Stomach (tissue), 9 donors: ENCODE measurements around the gene TPMT. TPM values are rescaled to one million over a fixed set of nuclear protein-coding genes. Genes with fewer than 3 reads are reported as not detected.

Experiments used
- DNase-seq, 2 donors: peaks; one replicate each; pipeline versions ENCODE4 v3.0.0 to v3.0.0-alpha.2; 2013 to 2019
- H3K27ac ChIP-seq, 5 donors: fragments of 200-600 bp in 4 of 5; sonication (generic) in 4 of 5; one replicate each; pipeline ENCODE4 v1.5.1; 2013 to 2019; ENCODE audit warnings: mild to moderate bottlenecking in 1 of 5, moderate library complexity in 1 of 5
- H3K27me3 ChIP-seq, 3 donors: fragments of 200-600 bp; sonication (generic); one replicate each; pipeline ENCODE4 v1.5.1; 2017 to 2019; ENCODE audit warnings: mixed run types in 1 of 3
- H3K36me3 ChIP-seq, 4 donors: fragments of 200-600 bp; sonication (generic); 1 replicate in 3 of 4; 2 replicates in 1 of 4; pipeline ENCODE4 v1.5.1; 2016 to 2019
- H3K4me1 ChIP-seq, 4 donors: fragments of 200-600 bp; sonication (generic); one replicate each; pipeline ENCODE4 v1.5.1; 2016 to 2019
- H3K4me3 ChIP-seq, 4 donors: fragments of 200-600 bp; sonication (generic) in 3 of 4; one replicate each; pipeline ENCODE4 v1.5.1; 2016 to 2019; ENCODE audit warnings: mild to moderate bottlenecking in 1 of 4
- H3K9me3 ChIP-seq, 4 donors: fragments of 200-600 bp; sonication (generic); one replicate each; pipeline ENCODE4 v1.5.1; 2016 to 2019
- EP300 ChIP-seq: sonication (generic); formaldehyde crosslinking; IDR thresholded peaks from one replicate; pipeline ENCODE4 v1.6.1; 2017; ENCODE audit warnings: antibody characterized with exemption
- POLR2A ChIP-seq, 4 donors: fragments of 450-650 bp; IDR thresholded peaks; one replicate each; pipeline ENCODE4 v1.6.1; 2016; ENCODE audit warnings: antibody characterized with exemption in 4 of 4, control low read depth in 2 of 4, mild to moderate bottlenecking in 1 of 4, moderate library complexity in 1 of 4
- POLR2AphosphoS5 ChIP-seq, 3 donors: sonication (generic); formaldehyde crosslinking; IDR thresholded peaks; one replicate each; pipeline ENCODE4 v1.6.1; 2016; ENCODE audit warnings: antibody characterized with exemption in 3 of 3
- WGBS, 5 donors: extraction: QIAGEN DNeasy Blood & Tissue Kit in 3 of 5; methylation state at CpG; one replicate each; pipeline versions ENCODE4 v1.1.5 to v1.1.7; 2013 to 2018; 5-methylcytosine and 5-hydroxymethylcytosine counted together
- intact Hi-C: fragments of 100-400 bp; cut with DNase I; formaldehyde crosslinking; loops from one replicate; pipeline ENCODE4 v1.15.1; 2023; ENCODE audit warnings: low total_unique reads
- polyA plus RNA-seq, 3 donors: library from polyadenylated mRNA; stranded (reverse); fragments of 200-250 nt; gene quantifications; one replicate each; pipeline ENCODE4 v1.2.3, GENCODE V29; 2013
- total RNA-seq, 5 donors: library from RNA; depleted of rRNA; stranded (reverse); fragments of >200 nt; gene quantifications; one replicate each; pipeline versions ENCODE4 v1.1.0 to v1.2.3, GENCODE V29; 2014 to 2016
- TF ChIP-seq, protein P1 (sequence below), 7 experiments: fragments of 450-650 bp in 4 of 7; fragments of 200-600 bp in 3 of 7; sonication (generic) in 3 of 7; IDR thresholded peaks; one replicate each; pipeline ENCODE4 v1.5.1; 2016 to 2019; ENCODE audit warnings: antibody characterized with exemption in 7 of 7, control low read depth in 2 of 7, mild to moderate bottlenecking in 1 of 7
- donor health status: healthy with polysubstance abuse.
- donor health status: Bipolar disorder and iron deficiency.
- donor health status: healthy.

Gene TPMT
- total and polyA plus RNA-seq, 8 donors: 0.89 to 24.3 (median 11.7) TPM

DNA sequence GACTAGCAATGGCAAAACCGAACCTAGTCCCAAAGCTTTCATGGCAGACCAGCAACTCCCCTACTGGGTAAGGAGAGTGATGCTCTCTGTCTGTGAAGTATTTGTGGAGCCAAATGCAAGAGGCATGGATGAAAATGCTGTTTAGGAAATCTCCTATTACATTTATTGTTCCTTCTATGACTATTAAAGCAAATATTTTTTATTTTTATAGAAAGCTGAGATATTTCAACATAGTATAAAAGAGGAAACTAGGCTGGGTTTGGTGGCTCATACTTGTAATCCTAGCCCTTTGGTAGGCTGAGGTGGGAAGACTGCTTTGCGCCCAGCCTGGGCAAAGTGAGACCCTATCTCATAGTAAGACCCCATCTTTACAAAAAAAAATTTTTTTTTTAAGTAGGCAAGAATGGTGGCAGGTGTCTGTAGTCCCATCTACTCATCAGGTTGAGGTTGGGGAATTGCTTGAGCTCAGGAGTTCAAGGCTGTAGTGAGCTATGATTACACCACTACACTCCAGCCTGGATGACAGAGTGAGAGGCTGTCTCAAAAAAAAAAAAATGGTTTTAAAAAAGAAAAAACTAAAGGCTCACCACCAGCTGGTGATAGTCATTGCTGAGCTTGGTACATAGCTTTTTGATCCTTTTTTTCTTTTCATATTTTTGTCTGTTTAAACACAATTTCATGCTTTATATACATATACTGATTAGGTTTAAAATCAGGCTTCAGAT lies 11.6 kb upstream of the TPMT start:
- Histone ChIP-seq H3K4me3 (no peak overlapping the region), H3K4me1 (no peaks in the 10 kb centered on the region), H3K27ac (no peak overlapping the region), H3K9me3 (peaks cover 0 to 6% (median 0%) of the 10 kb centered on the region in 4 donors), H3K36me3 (peaks cover 28 to 97% (median 94%) of the 10 kb centered on the region in 4 donors), H3K27me3 (no peaks in the 10 kb centered on the region)
- DNase-seq: no peak
- intact Hi-C loops: no loop called here
- 93 to 100% (median 97%) methylated on average over 2 of the region's 2 CpGs for WGBS, 5 donors
- TF ChIP-seq POLR2AphosphoS5 (IDR thresholded peaks at IDR 0.05): no peak
- TF ChIP-seq POLR2A (IDR thresholded peaks at IDR 0.05): no peak
- TF ChIP-seq, protein P1, sequence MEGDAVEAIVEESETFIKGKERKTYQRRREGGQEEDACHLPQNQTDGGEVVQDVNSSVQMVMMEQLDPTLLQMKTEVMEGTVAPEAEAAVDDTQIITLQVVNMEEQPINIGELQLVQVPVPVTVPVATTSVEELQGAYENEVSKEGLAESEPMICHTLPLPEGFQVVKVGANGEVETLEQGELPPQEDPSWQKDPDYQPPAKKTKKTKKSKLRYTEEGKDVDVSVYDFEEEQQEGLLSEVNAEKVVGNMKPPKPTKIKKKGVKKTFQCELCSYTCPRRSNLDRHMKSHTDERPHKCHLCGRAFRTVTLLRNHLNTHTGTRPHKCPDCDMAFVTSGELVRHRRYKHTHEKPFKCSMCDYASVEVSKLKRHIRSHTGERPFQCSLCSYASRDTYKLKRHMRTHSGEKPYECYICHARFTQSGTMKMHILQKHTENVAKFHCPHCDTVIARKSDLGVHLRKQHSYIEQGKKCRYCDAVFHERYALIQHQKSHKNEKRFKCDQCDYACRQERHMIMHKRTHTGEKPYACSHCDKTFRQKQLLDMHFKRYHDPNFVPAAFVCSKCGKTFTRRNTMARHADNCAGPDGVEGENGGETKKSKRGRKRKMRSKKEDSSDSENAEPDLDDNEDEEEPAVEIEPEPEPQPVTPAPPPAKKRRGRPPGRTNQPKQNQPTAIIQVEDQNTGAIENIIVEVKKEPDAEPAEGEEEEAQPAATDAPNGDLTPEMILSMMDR (IDR thresholded peaks at IDR 0.05): no peak
- no peak for TF ChIP-seq EP300

- TF ChIP-seq POLR2AphosphoS5 (IDR thresholded peaks at IDR 0.05): no peak
- TF ChIP-seq EP300: no peak
- TF ChIP-seq POLR2A (IDR thresholded peaks at IDR 0.05): no peak
- TF ChIP-seq, protein P1 (IDR thresholded peaks at IDR 0.05): no peak
- no peak overlapping the region for H3K27ac ChIP-seq
- no peaks in the 10 kb centered on the region for H3K27me3 ChIP-seq
- H3K4me1 ChIP-seq: no peaks in the 10 kb centered on the region
- H3K4me3 ChIP-seq: no peak overlapping the region
- WGBS, 5 donors: 95 to 99% (median 97%) methylated on average over 4 of the region's 4 CpGs
- no peak for DNase-seq
- H3K36me3 ChIP-seq: peaks cover 33 to 98% (median 94%) of the 10 kb centered on the region in 4 donors
- intact Hi-C loops: no loop called here
- peaks cover 0 to 6% (median 0%) of the 10 kb centered on the region in 4 donors for H3K9me3 ChIP-seq
These were observed 10.9 kb upstream of the TPMT start for GRCh38 chr6:18165751-18166150.

DNA sequence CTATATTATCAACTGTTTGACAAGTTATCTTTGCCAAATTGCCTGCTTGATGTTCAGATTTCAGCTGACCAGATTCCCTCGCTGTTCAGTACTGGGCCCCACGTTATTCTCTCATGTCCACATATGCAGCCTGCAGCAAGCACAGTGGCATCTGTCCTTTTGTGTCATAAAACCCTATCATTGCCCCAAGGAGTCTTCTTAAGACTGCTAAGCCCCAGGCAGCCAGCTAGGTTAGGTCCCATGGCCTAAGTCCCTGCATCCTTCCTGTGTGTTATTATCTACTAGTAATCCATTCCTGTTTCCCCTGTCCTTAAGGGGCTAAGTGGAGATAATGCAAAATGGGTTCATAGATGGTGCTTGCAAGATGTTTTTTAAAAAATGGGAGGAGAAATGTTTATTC lies 7.5 kb upstream of the TPMT start:
- intact Hi-C loops: no loop called here
- WGBS, 5 donors: 91 to 95% (median 92%) methylated on average over 2 of the region's 2 CpGs
- no peaks in the 10 kb centered on the region for H3K27me3 ChIP-seq
- H3K27ac ChIP-seq: no peak overlapping the region
- H3K4me1 ChIP-seq: no peaks in the 10 kb centered on the region
- H3K4me3 ChIP-seq: no peak overlapping the region
- DNase-seq: no peak
- H3K36me3 ChIP-seq: peaks cover 22 to 76% (median 73%) of the 10 kb centered on the region in 4 donors
- no peaks in the 10 kb centered on the region for H3K9me3 ChIP-seq
- TF ChIP-seq, protein P1 (IDR thresholded peaks at IDR 0.05): no peak
- TF ChIP-seq EP300 (no peak), POLR2AphosphoS5 (IDR thresholded peaks at IDR 0.05) (no peak), POLR2A (IDR thresholded peaks at IDR 0.05) (no peak)

DNA sequence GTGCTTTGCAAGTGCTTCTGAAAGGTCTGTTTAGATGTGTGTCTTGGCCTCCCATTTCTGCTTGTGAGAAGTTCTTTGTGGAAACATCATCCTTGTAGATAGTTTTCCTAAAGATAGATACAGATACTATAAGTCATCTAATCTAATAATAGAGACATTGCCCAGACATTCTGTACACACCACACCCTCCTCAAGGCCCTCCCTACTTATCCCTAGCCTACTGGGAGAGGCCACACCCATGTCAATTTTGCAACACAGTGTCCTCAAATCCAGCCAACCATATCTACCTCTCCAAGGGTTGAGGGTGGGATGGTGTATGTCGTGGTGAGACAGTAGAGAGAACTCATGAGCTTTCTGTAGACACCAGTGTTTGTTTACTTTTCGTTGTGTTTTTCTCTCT lies 6.6 kb upstream of the TPMT start:
- 88 to 96% (median 94%) methylated on average over 2 of the region's 2 CpGs for WGBS, 5 donors
- Histone ChIP-seq H3K27me3 (no peaks in the 10 kb centered on the region), H3K4me3 (no peak overlapping the region), H3K4me1 (peaks cover 0 to 7% (median under 1%) of the 10 kb centered on the region in 4 donors), H3K36me3 (peaks cover 16 to 66% (median 63%) of the 10 kb centered on the region in 4 donors), H3K27ac (no peak overlapping the region), H3K9me3 (no peaks in the 10 kb centered on the region)
- DNase-seq: no peak
- intact Hi-C loops: no loop called here
- TF ChIP-seq POLR2A (IDR thresholded peaks at IDR 0.05): no peak
- no peak for TF ChIP-seq POLR2AphosphoS5 (IDR thresholded peaks at IDR 0.05)
- no peak for TF ChIP-seq EP300
- TF ChIP-seq, protein P1 (IDR thresholded peaks at IDR 0.05): no peak
